ENCODE results near the gene ELOB.

ELOB gene

DNA sequence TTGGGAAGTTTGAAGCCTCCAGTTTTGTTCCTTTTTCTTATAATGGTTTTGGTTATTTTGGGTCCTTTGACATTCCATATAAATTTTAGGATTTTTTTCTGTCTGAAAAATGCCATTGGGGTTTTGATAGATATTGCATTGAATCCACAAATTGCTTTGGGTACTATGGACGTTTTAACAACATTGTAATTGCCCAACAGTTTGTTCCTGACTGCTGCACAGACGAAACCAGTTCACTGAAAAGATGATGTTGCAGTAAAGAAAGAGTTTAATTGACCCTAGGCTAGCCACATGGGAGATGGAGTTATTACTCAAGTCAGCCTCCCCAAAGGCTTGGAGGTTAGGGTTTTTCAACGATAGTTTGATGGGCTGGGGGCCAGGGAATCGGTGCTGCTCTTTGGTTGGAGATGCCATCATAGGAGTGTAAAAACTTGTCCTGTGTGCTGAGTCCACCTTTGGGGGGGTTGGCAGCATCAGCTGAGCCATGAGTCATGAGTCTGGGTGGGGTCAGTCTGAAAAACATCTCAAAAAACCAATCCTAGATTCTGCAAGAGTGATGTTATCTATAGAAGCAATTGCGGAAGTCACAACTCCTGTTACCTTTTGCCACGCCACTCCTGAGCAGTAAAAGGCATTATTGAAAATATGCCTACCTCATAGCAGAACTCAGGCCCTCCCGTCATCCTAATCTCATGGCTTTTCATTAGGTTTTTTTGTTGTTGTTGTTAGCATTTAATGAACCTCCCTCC lies 18.5 kb upstream of the ELOB start:
- Histone ChIP-seq H3K9ac (ENCODE audit: low read length in 5 of 5) (no peak overlapping the region), H3K27me3 (ENCODE audit: control insufficient read depth in 5 of 5, insufficient read depth in 4 of 5, low read length in 5 of 5) (peaks cover 13 to 26% (median 18%) of the 10 kb centered on the region in 5 donors), H3K4me3 (ENCODE audit: low read depth in 1 of 5, low read length in 5 of 5) (no peak overlapping the region), H3K4me1 (ENCODE audit: control insufficient read depth in 5 of 5, insufficient read depth in 5 of 5, low read length in 5 of 5) (peaks cover 0 to 2% (median 0%) of the 10 kb centered on the region in 5 donors), H3K36me3 (ENCODE audit: control insufficient read depth in 5 of 5, insufficient read depth in 5 of 5, low read length in 5 of 5) (no peaks in the 10 kb centered on the region), H3K9me3 (ENCODE audit: control insufficient read depth in 5 of 5, low read length in 5 of 5) (no peaks in the 10 kb centered on the region), H3K27ac (ENCODE audit: low read depth, low read length) (no peak overlapping the region)

DNA sequence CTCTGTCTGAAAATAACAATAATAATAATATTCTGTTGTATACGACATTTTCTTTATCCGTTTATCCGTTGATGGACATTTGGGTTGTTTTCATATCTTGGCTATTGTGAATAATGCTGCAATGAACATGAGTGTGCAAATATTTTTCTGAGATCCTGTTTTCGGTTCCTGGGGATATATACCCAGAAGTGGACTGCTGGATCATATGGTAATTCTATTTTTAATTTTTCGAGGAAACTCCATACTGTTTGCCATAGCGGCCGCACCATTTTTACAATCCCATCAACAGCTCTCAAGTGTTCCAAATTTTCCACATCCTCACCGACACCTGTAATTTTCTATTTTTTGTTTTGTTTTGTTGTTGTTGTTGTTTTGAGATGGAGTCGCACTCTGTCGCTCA lies 15.9 kb upstream of the ELOB start:
- Histone ChIP-seq H3K27ac (ENCODE audit: low read depth, low read length) (no peak overlapping the region), H3K36me3 (ENCODE audit: control insufficient read depth in 5 of 5, insufficient read depth in 5 of 5, low read length in 5 of 5) (no peaks in the 10 kb centered on the region), H3K9me3 (ENCODE audit: control insufficient read depth in 5 of 5, low read length in 5 of 5) (no peaks in the 10 kb centered on the region), H3K27me3 (ENCODE audit: control insufficient read depth in 5 of 5, insufficient read depth in 4 of 5, low read length in 5 of 5) (peaks cover 8 to 37% (median 26%) of the 10 kb centered on the region in 5 donors), H3K4me3 (ENCODE audit: low read depth in 1 of 5, low read length in 5 of 5) (no peak overlapping the region), H3K4me1 (ENCODE audit: control insufficient read depth in 5 of 5, insufficient read depth in 5 of 5, low read length in 5 of 5) (peaks cover 0 to 2% (median 0%) of the 10 kb centered on the region in 5 donors), H3K9ac (ENCODE audit: low read length in 5 of 5) (no peak overlapping the region)

DNA sequence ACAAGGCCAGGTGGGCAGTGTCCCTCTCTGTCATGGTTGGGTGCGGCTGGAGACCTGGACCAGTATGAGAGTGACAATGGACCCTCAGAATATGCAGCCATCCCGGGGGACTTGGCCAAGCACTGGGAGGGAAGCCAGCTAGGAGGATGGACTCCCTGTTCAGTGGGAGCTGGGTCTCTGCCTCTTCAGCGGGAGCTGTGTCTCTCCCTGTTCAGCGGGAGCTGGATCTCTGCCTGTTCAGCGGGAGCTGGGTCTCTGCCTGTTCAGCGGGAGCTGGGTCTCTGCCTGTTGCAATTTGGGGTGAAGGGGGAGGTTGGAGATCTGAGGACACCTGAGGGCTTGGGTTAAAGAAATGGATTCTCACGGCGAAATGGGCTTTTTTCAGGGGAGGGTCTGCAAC lies 14.1 kb upstream of the ELOB start:
- no peak overlapping the region for H3K4me3 ChIP-seq (ENCODE audit: low read depth in 1 of 5, low read length in 5 of 5)
- peaks cover 0 to 2% (median 0%) of the 10 kb centered on the region in 5 donors for H3K4me1 ChIP-seq (ENCODE audit: control insufficient read depth in 5 of 5, insufficient read depth in 5 of 5, low read length in 5 of 5)
- H3K27ac ChIP-seq (ENCODE audit: low read depth, low read length): no peak overlapping the region
- H3K27me3 ChIP-seq (ENCODE audit: control insufficient read depth in 5 of 5, insufficient read depth in 4 of 5, low read length in 5 of 5): peaks cover 16 to 46% (median 36%) of the 10 kb centered on the region in 5 donors
- no peak overlapping the region for H3K9ac ChIP-seq (ENCODE audit: low read length in 5 of 5)
- no peaks in the 10 kb centered on the region for H3K36me3 ChIP-seq (ENCODE audit: control insufficient read depth in 5 of 5, insufficient read depth in 5 of 5, low read length in 5 of 5)
- H3K9me3 ChIP-seq (ENCODE audit: control insufficient read depth in 5 of 5, low read length in 5 of 5): no peaks in the 10 kb centered on the region

GRCh38 chr16:2790631-2791030 lies 13.6 kb upstream of the ELOB start:
- Histone ChIP-seq H3K27ac (ENCODE audit: low read depth, low read length) (no peak overlapping the region), H3K9me3 (ENCODE audit: control insufficient read depth in 5 of 5, low read length in 5 of 5) (no peaks in the 10 kb centered on the region), H3K4me1 (ENCODE audit: control insufficient read depth in 5 of 5, insufficient read depth in 5 of 5, low read length in 5 of 5) (peaks cover 0 to 3% (median under 1%) of the 10 kb centered on the region in 5 donors), H3K36me3 (ENCODE audit: control insufficient read depth in 5 of 5, insufficient read depth in 5 of 5, low read length in 5 of 5) (no peaks in the 10 kb centered on the region), H3K4me3 (ENCODE audit: low read depth in 1 of 5, low read length in 5 of 5) (no peak overlapping the region), H3K9ac (ENCODE audit: low read length in 5 of 5) (no peak overlapping the region), H3K27me3 (ENCODE audit: control insufficient read depth in 5 of 5, insufficient read depth in 4 of 5, low read length in 5 of 5) (peaks cover 21 to 52% (median 38%) of the 10 kb centered on the region in 5 donors)

DNA sequence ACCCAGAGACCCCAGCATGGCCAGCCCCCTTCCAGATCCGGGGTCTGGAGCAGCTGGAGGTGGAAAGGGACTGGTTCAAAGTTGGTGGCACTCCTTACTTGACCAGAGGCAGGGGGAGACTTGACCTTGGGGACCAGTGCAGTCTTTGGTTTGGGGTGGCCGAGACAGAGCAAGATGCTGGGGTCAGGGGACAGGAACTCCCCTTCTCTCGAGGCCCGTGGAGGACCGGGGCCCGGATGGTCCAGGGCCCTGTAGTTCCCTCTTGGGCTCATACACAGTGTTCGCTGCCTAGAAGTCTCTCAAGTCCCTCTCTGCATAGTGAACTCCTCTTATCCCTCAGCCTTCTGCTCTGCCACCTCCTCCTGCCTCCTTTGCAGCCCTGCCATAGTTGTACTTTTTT lies 10.9 kb upstream of the ELOB start:
- Histone ChIP-seq H3K27ac (ENCODE audit: low read depth, low read length) (no peak overlapping the region), H3K9ac (ENCODE audit: low read length in 5 of 5) (no peak overlapping the region), H3K4me3 (ENCODE audit: low read depth in 1 of 5, low read length in 5 of 5) (no peak overlapping the region), H3K36me3 (ENCODE audit: control insufficient read depth in 5 of 5, insufficient read depth in 5 of 5, low read length in 5 of 5) (no peaks in the 10 kb centered on the region), H3K4me1 (ENCODE audit: control insufficient read depth in 5 of 5, insufficient read depth in 5 of 5, low read length in 5 of 5) (peaks cover 0 to 10% (median 8%) of the 10 kb centered on the region in 5 donors), H3K9me3 (ENCODE audit: control insufficient read depth in 5 of 5, low read length in 5 of 5) (no peaks in the 10 kb centered on the region), H3K27me3 (ENCODE audit: control insufficient read depth in 5 of 5, insufficient read depth in 4 of 5, low read length in 5 of 5) (peaks cover 38 to 72% (median 64%) of the 10 kb centered on the region in 5 donors)

GRCh38 chr16:2787406-2787805 lies 10.3 kb upstream of the ELOB start, which contains the start of gene PRSS33:
PRSS33 (minus strand) TSS chr16:2787560; CDS start chr16:2786547, 1,013 bp downstream.
- no peak within 1 kb of the TSS for H3K9ac ChIP-seq (ENCODE audit: low read length in 5 of 5)
- H3K36me3 ChIP-seq (ENCODE audit: control insufficient read depth in 5 of 5, insufficient read depth in 5 of 5, low read length in 5 of 5): no peaks in the 10 kb centered on the region
- H3K9me3 ChIP-seq (ENCODE audit: control insufficient read depth in 5 of 5, low read length in 5 of 5): no peaks in the 10 kb centered on the region
- no peak within 1 kb of the TSS for H3K27ac ChIP-seq (ENCODE audit: low read depth, low read length)
- H3K4me3 ChIP-seq (ENCODE audit: low read depth in 1 of 5, low read length in 5 of 5): no peak within 1 kb of the TSS
- peaks cover 0 to 10% (median 8%) of the 10 kb centered on the region in 5 donors for H3K4me1 ChIP-seq (ENCODE audit: control insufficient read depth in 5 of 5, insufficient read depth in 5 of 5, low read length in 5 of 5)
- peaks cover 40 to 74% (median 67%) of the 10 kb centered on the region in 5 donors for H3K27me3 ChIP-seq (ENCODE audit: control insufficient read depth in 5 of 5, insufficient read depth in 4 of 5, low read length in 5 of 5)

GRCh38 chr16:2786826-2787151 lies 9.7 kb upstream of the ELOB start:
- H3K27ac ChIP-seq (ENCODE audit: low read depth, low read length): no peak overlapping the region
- H3K27me3 ChIP-seq (ENCODE audit: control insufficient read depth in 5 of 5, insufficient read depth in 4 of 5, low read length in 5 of 5): peaks cover 40 to 71% (median 67%) of the 10 kb centered on the region in 5 donors
- peaks cover 0 to 10% (median 8%) of the 10 kb centered on the region in 5 donors for H3K4me1 ChIP-seq (ENCODE audit: control insufficient read depth in 5 of 5, insufficient read depth in 5 of 5, low read length in 5 of 5)
- H3K36me3 ChIP-seq (ENCODE audit: control insufficient read depth in 5 of 5, insufficient read depth in 5 of 5, low read length in 5 of 5): no peaks in the 10 kb centered on the region
- H3K9me3 ChIP-seq (ENCODE audit: control insufficient read depth in 5 of 5, low read length in 5 of 5): no peaks in the 10 kb centered on the region
- H3K4me3 ChIP-seq (ENCODE audit: low read depth in 1 of 5, low read length in 5 of 5): no peak overlapping the region
- H3K9ac ChIP-seq (ENCODE audit: low read length in 5 of 5): no peak overlapping the region

GRCh38 chr16:2786061-2786825 lies 9.2 kb upstream of the ELOB start:
- no peak overlapping the region for H3K4me3 ChIP-seq (ENCODE audit: low read depth in 1 of 5, low read length in 5 of 5)
- no peak overlapping the region for H3K9ac ChIP-seq (ENCODE audit: low read length in 5 of 5)
- H3K4me1 ChIP-seq (ENCODE audit: control insufficient read depth in 5 of 5, insufficient read depth in 5 of 5, low read length in 5 of 5): peaks cover 0 to 10% (median 8%) of the 10 kb centered on the region in 5 donors
- H3K27ac ChIP-seq (ENCODE audit: low read depth, low read length): no peak overlapping the region
- peaks cover 37 to 68% (median 64%) of the 10 kb centered on the region in 5 donors for H3K27me3 ChIP-seq (ENCODE audit: control insufficient read depth in 5 of 5, insufficient read depth in 4 of 5, low read length in 5 of 5)
- H3K36me3 ChIP-seq (ENCODE audit: control insufficient read depth in 5 of 5, insufficient read depth in 5 of 5, low read length in 5 of 5): no peaks in the 10 kb centered on the region
- H3K9me3 ChIP-seq (ENCODE audit: control insufficient read depth in 5 of 5, low read length in 5 of 5): no peaks in the 10 kb centered on the region

DNA sequence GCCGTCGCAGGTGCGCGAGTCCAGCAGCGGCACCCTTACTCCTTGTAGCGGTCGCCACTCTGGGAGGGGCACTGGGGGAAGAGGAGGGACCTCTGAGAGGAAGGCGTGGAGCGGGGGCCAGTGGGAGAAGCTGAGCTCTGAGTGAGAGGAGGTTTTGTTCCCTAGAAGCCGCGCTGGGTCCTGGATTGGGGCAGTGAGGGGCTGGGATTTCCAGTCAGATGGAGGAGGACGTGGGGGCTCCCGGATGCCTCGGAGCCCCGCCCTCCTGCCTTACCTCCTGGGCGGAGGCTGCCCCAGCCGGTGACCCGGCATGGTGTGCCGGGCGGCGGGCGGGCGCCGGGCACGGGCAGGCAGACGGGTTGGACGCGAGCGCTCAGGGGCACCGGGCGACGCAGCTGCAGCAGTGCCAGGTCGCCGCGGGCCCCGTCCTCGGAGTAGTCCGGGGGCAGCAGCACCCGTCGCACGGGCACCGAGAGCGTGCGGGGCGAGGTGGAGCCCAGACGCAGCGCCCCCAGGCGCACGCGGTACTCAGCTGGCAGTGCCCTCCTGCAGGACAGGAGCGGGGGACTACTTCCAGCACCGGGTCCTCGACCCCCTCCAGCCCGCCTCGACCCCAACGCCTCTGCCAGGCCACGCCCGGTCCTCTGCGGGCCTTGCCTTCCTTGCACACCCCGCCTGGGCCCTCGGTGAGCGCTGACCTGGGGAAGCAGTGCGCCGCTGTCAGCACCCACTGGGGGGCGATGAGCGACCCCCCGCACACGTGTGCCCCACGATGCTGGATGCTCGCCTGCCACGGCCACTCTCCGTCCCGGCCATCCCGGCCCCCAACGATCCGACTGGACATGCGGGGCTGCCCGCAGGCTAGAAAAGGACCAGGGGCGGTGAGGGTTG lies 8.3 kb upstream of the ELOB start:
- no peaks in the 10 kb centered on the region for H3K9me3 ChIP-seq (ENCODE audit: control insufficient read depth in 5 of 5, low read length in 5 of 5)
- H3K27ac ChIP-seq (ENCODE audit: low read depth, low read length): no peak overlapping the region
- H3K36me3 ChIP-seq (ENCODE audit: control insufficient read depth in 5 of 5, insufficient read depth in 5 of 5, low read length in 5 of 5): no peaks in the 10 kb centered on the region
- peak overlapping the region in 1 of 5 donors; percentile 28 for H3K9ac ChIP-seq (ENCODE audit: low read length in 5 of 5)
- peak overlapping the region in 3 of 5 donors; percentile 40 to 48 (median 41) for H3K4me3 ChIP-seq (ENCODE audit: low read depth in 1 of 5, low read length in 5 of 5)
- H3K4me1 ChIP-seq (ENCODE audit: control insufficient read depth in 5 of 5, insufficient read depth in 5 of 5, low read length in 5 of 5): peaks cover 0 to 10% (median 8%) of the 10 kb centered on the region in 5 donors
- H3K27me3 ChIP-seq (ENCODE audit: control insufficient read depth in 5 of 5, insufficient read depth in 4 of 5, low read length in 5 of 5): peaks cover 34 to 60% (median 55%) of the 10 kb centered on the region in 5 donors

Data from subcutaneous abdominal adipose tissue (tissue), 5 donors.